Measurements from ENCODE around the gene HHAT. TPM values are rescaled to one million over a fixed set of nuclear protein-coding genes. Genes with fewer than 3 reads are reported as not detected.

HHAT gene
- total and polyA plus RNA-seq, 8 donors: under 0.01 to 5.8 (median 1.6) TPM

GRCh38 chr1:210588357-210588756 is 259.7 kb downstream of the HHAT start:
- Histone ChIP-seq H3K9me3 (no peaks in the 10 kb centered on the region), H3K27me3 (no peaks in the 10 kb centered on the region), H3K36me3 (no peaks in the 10 kb centered on the region), H3K4me1 (no peaks in the 10 kb centered on the region), H3K4me3 (no peak overlapping the region), H3K27ac (no peak overlapping the region)
- WGBS, 5 donors: 91 to 98% (median 96%) methylated on average over 3 of the region's 3 CpGs
- intact Hi-C loops (cut with DNase I; ENCODE audit: low total_unique reads): loop anchor here (10.0 kb wide), 1 partner anchor 556 kb away; no protein-coding TSS in a partner anchor
- no peak for DNase-seq
- TF ChIP-seq POLR2AphosphoS5 (IDR thresholded peaks at IDR 0.05) (no peak), POLR2A (IDR thresholded peaks at IDR 0.05) (no peak), CTCF (IDR thresholded peaks at IDR 0.05) (no peak), EP300 (IDR thresholded peaks at IDR 0.05) (no peak)

- Histone ChIP-seq H3K4me1 (no peaks in the 10 kb centered on the region), H3K27ac (no peak overlapping the region), H3K9me3 (no peaks in the 10 kb centered on the region), H3K27me3 (no peaks in the 10 kb centered on the region), H3K4me3 (no peak overlapping the region), H3K36me3 (no peaks in the 10 kb centered on the region)
- intact Hi-C loops (cut with DNase I; ENCODE audit: low total_unique reads): loop anchor here (10.0 kb wide), 1 partner anchor 556 kb away; no protein-coding TSS in a partner anchor
- TF ChIP-seq POLR2A (IDR thresholded peaks at IDR 0.05) (no peak), EP300 (IDR thresholded peaks at IDR 0.05) (no peak), CTCF (IDR thresholded peaks at IDR 0.05) (no peak), POLR2AphosphoS5 (IDR thresholded peaks at IDR 0.05) (no peak)
- WGBS, 5 donors: 75 to 91% (median 84%) methylated on average over 3 of the region's 3 CpGs
- no peak for DNase-seq
Measured at GRCh38 chr1:210588946-210589345, 260.2 kb downstream of the HHAT start.

GRCh38 chr1:210591214-210591613 is 262.5 kb downstream of the HHAT start:
- TF ChIP-seq POLR2A (IDR thresholded peaks at IDR 0.05) (no peak), EP300 (IDR thresholded peaks at IDR 0.05) (no peak), POLR2AphosphoS5 (IDR thresholded peaks at IDR 0.05) (no peak), CTCF (IDR thresholded peaks at IDR 0.05) (no peak)
- DNase-seq: no peak
- Histone ChIP-seq H3K9me3 (no peaks in the 10 kb centered on the region), H3K4me3 (no peak overlapping the region), H3K4me1 (no peaks in the 10 kb centered on the region), H3K27ac (no peak overlapping the region), H3K27me3 (no peaks in the 10 kb centered on the region), H3K36me3 (no peaks in the 10 kb centered on the region)
- intact Hi-C loops (cut with DNase I; ENCODE audit: low total_unique reads): no loop called here
- WGBS, 5 donors: 91 to 97% (median 93%) methylated on average over 1 of the region's 1 CpG

GRCh38 chr1:210594605-210595004 is 265.9 kb downstream of the HHAT start:
- no peak for TF ChIP-seq EP300 (IDR thresholded peaks at IDR 0.05)
- no peak for TF ChIP-seq POLR2AphosphoS5 (IDR thresholded peaks at IDR 0.05)
- no peak for TF ChIP-seq CTCF (IDR thresholded peaks at IDR 0.05)
- TF ChIP-seq POLR2A (IDR thresholded peaks at IDR 0.05): no peak
- Histone ChIP-seq H3K9me3 (no peaks in the 10 kb centered on the region), H3K27ac (no peak overlapping the region), H3K36me3 (no peaks in the 10 kb centered on the region), H3K27me3 (no peaks in the 10 kb centered on the region), H3K4me3 (no peak overlapping the region), H3K4me1 (no peaks in the 10 kb centered on the region)
- WGBS, 5 donors: 43 to 62% (median 46%) methylated on average over 3 of the region's 3 CpGs
- DNase-seq: no peak
- intact Hi-C loops (cut with DNase I; ENCODE audit: low total_unique reads): no loop called here

Measured in stomach (tissue), 9 donors.